Stimulated activated naive B cell treated with anti-CD40 and anti-IgM and Interleukin-4, amounts not matched to agents 10 μg/mL and 1 μg/mL and 100 μg/mL, for 72 hours (primary cell): ENCODE results near the gene GBP5.
"Not testable (repeated sequence)": the region's sequence is repeated elsewhere in the genome, so short reads cannot be mapped to it uniquely, and the experiment has no call there.

Experiments
- ATAC-seq, 2 donors: fragments of 150-1000 bp; cut with Tn5 transposase; replicated peaks; 2 replicates each; pipeline ENCODE4 v1.10.0; 2021; ENCODE audit warnings: moderate library complexity in 1 of 2
- DNase-seq: peaks from one replicate; pipeline ENCODE4 v3.0.0; 2021
- H3K27ac Mint-ChIP-seq: one replicate; pipeline ENCODE4 v1.8.0; 2022; ENCODE audit warnings: mild to moderate bottlenecking, mixed read lengths
- H3K27me3 Mint-ChIP-seq, 2 donors: one replicate each; pipeline ENCODE4 v1.8.0; 2022; ENCODE audit warnings: mixed read lengths in 2 of 2
- H3K36me3 Mint-ChIP-seq, 2 donors: one replicate each; pipeline ENCODE4 v1.8.0; 2022; ENCODE audit warnings: mixed read lengths in 2 of 2, mild to moderate bottlenecking in 1 of 2
- H3K4me1 Mint-ChIP-seq, 2 donors: one replicate each; pipeline ENCODE4 v1.8.0; 2022; ENCODE audit warnings: mixed read lengths in 2 of 2, mild to moderate bottlenecking in 1 of 2
- H3K4me3 Mint-ChIP-seq, 2 donors: one replicate each; pipeline ENCODE4 v1.8.0; 2022; ENCODE audit warnings: mild to moderate bottlenecking in 2 of 2, mixed read lengths in 2 of 2, moderate library complexity in 1 of 2
- H3K9me3 Mint-ChIP-seq, 2 donors: one replicate each; pipeline ENCODE4 v1.8.0; 2022; ENCODE audit warnings: mixed read lengths in 2 of 2, mild to moderate bottlenecking in 1 of 2

Gene GBP5

GRCh38 chr1:89272269-89273041 lies at the start of gene GBP5:
Gene GBP5 (minus strand): TSS chr1:89272860. CDS start chr1:89269555, 3,305 bp downstream.
- H3K27ac Mint-ChIP-seq, result peak within 1 kb of the TSS; percentile 94
- not testable (repeated sequence) for H3K27me3 Mint-ChIP-seq, H3K9me3 Mint-ChIP-seq
- peak; percentile 61 for DNase-seq
- peaks cover 8 to 17% of the 10 kb centered on the region in 2 donors for H3K36me3 Mint-ChIP-seq
- peak within 1 kb of the TSS; percentile 97 to 99 for H3K4me3 Mint-ChIP-seq
- H3K4me1 Mint-ChIP-seq, result peaks cover 25 to 37% of the 10 kb centered on the region in 2 donors
- peak; percentile 98 for ATAC-seq

- H3K9me3 Mint-ChIP-seq, result peaks cover 16 to 19% of the 10 kb centered on the region in 2 donors
- peaks cover 0 to 4% of the 10 kb centered on the region in 2 donors for H3K36me3 Mint-ChIP-seq
- peaks cover 7 to 16% of the 10 kb centered on the region in 2 donors for H3K27me3 Mint-ChIP-seq
- no peak overlapping the region for H3K27ac Mint-ChIP-seq
- H3K4me1 Mint-ChIP-seq, result no peaks in the 10 kb centered on the region
- DNase-seq, result no peak
- H3K4me3 Mint-ChIP-seq, result no peak overlapping the region
- ATAC-seq, result no peak
Measured at GRCh38 chr1:89322402-89322801, 49.7 kb upstream of the GBP5 start.

DNA sequence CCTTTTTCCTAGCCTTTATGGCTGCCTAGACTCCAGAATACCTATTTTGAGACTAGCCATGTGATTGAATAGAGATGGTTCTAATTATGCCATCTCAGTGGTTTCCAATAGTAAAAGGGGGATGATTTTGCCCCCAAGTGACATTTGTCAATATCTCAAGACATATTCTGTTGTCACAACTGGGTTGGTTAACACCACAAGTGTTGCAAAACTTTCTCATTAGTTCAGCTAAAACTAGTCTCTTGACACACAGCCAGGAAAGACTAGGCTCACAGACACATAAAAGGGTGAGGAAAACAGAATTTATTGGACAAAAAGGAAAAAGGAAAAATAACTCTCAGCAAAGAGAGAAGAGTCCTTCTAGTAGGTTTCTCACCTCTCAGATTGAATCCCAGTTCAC lies 39.9 kb upstream of the GBP5 start:
- ATAC-seq, result no peak

DNA sequence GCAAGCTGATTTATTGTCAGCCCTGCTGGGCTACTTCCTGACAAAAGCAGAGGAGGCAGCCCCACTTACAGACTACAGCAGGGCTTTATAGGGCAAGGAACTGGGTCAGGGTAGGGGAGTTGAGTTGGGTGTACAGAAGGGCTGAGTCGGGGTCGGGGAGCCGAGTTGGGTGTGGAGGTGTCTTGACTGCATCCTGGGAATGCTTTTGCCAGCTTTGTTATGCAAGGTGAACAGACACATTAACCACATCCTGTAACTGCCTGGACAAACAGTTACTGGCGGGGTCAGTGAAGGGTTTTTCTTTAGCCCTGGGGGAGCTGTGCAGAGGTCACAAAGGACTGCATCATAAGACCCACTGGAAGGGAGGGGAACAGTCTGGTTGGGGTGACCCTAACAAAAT lies 39.1 kb upstream of the GBP5 start:
- peaks cover 12 to 22% of the 10 kb centered on the region in 2 donors for H3K4me1 Mint-ChIP-seq
- H3K9me3 Mint-ChIP-seq, result peaks cover 9 to 11% of the 10 kb centered on the region in 2 donors
- ATAC-seq, result no peak
- H3K27ac Mint-ChIP-seq, result no peak overlapping the region
- peaks cover 3 to 12% of the 10 kb centered on the region in 2 donors for H3K36me3 Mint-ChIP-seq
- no peak overlapping the region for H3K4me3 Mint-ChIP-seq
- DNase-seq, result no peak
- peaks cover 0 to 4% of the 10 kb centered on the region in 2 donors for H3K27me3 Mint-ChIP-seq

More for the DNA sequence above, 39.9 kb upstream of the GBP5 start:
- H3K9me3 Mint-ChIP-seq, result peaks cover 12 to 17% of the 10 kb centered on the region in 2 donors
- peak overlapping the region; percentile 47 for H3K27ac Mint-ChIP-seq
- no peak for DNase-seq
- peaks cover 12 to 22% of the 10 kb centered on the region in 2 donors for H3K4me1 Mint-ChIP-seq
- peaks cover 3 to 15% of the 10 kb centered on the region in 2 donors for H3K36me3 Mint-ChIP-seq
- H3K4me3 Mint-ChIP-seq, result no peak overlapping the region
- peaks cover 0 to 4% of the 10 kb centered on the region in 2 donors for H3K27me3 Mint-ChIP-seq

- DNase-seq (no peak), ATAC-seq (no peak)
- no peak overlapping the region for H3K27ac Mint-ChIP-seq
- H3K4me1 Mint-ChIP-seq, result peaks cover 12 to 22% of the 10 kb centered on the region in 2 donors
- H3K9me3 Mint-ChIP-seq, result peaks cover 9 to 11% of the 10 kb centered on the region in 2 donors
- peaks cover 0 to 4% of the 10 kb centered on the region in 2 donors for H3K27me3 Mint-ChIP-seq
- peaks cover 3 to 12% of the 10 kb centered on the region in 2 donors for H3K36me3 Mint-ChIP-seq
- H3K4me3 Mint-ChIP-seq, result peak overlapping the region in 1 of 2 donors; percentile 1
Measured at GRCh38 chr1:89310976-89311375, 38.3 kb upstream of the GBP5 start.

DNA sequence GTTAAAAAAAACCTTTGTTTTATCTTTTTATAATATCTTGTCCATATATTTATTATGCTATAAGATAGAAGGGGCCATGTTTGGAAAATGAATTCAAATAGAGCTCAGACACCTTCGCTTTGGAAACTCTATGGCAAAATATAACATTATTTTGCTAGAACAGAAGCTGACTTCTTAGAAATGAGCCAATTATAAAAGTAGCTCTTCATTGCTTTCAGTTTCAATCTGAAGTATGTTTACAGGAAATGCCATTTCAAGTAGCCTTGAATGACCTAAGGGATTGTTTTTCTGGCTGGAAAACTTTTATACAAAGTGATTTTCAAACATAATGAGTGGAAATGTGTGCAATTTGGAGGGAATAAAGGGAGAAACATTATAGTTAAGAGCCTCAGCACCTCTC lies 37.8 kb upstream of the GBP5 start:
- DNase-seq, result no peak
- H3K27me3 Mint-ChIP-seq, result peaks cover 0 to 4% of the 10 kb centered on the region in 2 donors

GRCh38 chr1:89309828-89310227 lies 37.2 kb upstream of the GBP5 start:
- ATAC-seq (no peak), DNase-seq (no peak)
- H3K4me3 Mint-ChIP-seq, result no peak overlapping the region
- peaks cover 1 to 7% of the 10 kb centered on the region in 2 donors for H3K36me3 Mint-ChIP-seq
- peaks cover 12 to 22% of the 10 kb centered on the region in 2 donors for H3K4me1 Mint-ChIP-seq
- H3K9me3 Mint-ChIP-seq, result peaks cover 7 to 11% of the 10 kb centered on the region in 2 donors
- no peak overlapping the region for H3K27ac Mint-ChIP-seq
- peaks cover 0 to 4% of the 10 kb centered on the region in 2 donors for H3K27me3 Mint-ChIP-seq

More for the DNA sequence above, 37.8 kb upstream of the GBP5 start:
- H3K9me3 Mint-ChIP-seq, result peaks cover 9 to 11% of the 10 kb centered on the region in 2 donors
- peaks cover 12 to 22% of the 10 kb centered on the region in 2 donors for H3K4me1 Mint-ChIP-seq
- no peak overlapping the region for H3K27ac Mint-ChIP-seq
- peak overlapping the region in 1 of 2 donors; percentile 14 for H3K4me3 Mint-ChIP-seq
- peak; percentile 44 to 47 for ATAC-seq
- peaks cover 3 to 12% of the 10 kb centered on the region in 2 donors for H3K36me3 Mint-ChIP-seq

DNA sequence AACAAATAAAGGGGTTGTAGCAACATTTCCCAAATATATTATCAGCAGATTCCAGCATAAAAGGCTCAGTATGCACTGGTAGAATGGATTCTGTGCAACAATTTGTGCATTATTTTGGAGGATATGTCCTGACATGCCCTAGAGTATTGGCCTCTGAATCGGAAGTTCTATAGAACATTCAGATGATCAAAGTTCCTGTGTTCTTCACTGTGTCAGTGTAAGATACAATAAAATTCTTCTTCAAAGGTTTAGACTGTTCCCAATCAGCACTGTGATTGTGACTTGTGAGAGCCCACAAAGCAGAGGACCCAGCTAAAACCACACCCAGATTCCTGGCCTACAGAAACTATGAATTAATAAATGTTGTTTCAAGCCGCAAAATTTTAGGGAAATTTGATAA lies 33.6 kb upstream of the GBP5 start:
- Mint-ChIP-seq H3K27me3 (peaks cover 0 to 4% of the 10 kb centered on the region in 2 donors), H3K36me3 (peaks cover 3% of the 10 kb centered on the region in 2 donors), H3K27ac (no peak overlapping the region), H3K9me3 (peaks cover 0 to 5% of the 10 kb centered on the region in 2 donors), H3K4me3 (no peak overlapping the region), H3K4me1 (peaks cover 7 to 15% of the 10 kb centered on the region in 2 donors)
- no peak for DNase-seq
- no peak for ATAC-seq

DNA sequence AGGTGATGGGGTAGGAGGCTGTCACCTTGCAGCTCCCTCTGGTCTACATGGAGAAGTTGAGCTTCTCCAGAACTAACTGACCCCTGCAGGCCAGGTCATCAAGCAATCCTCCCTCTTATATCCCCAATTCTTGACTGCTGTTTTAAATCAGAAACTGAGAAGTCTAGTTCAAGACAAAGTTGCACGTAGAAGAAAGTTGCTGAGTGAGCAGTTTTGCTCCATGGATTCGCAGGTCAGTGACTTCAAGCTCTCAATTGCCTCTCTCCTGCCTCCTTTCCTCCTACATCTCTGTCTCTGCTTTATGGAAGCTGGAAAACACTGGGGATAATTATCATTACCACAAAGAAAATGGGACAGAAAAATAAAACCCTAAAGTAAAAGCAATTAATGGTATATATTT lies 32.8 kb upstream of the GBP5 start:
- Mint-ChIP-seq H3K4me1 (peaks cover 4 to 7% of the 10 kb centered on the region in 2 donors), H3K27ac (peak overlapping the region; percentile 34), H3K27me3 (peaks cover 0 to 4% of the 10 kb centered on the region in 2 donors), H3K4me3 (no peak overlapping the region), H3K9me3 (peaks cover 0 to 5% of the 10 kb centered on the region in 2 donors), H3K36me3 (peaks cover 3% of the 10 kb centered on the region in 2 donors)
- ATAC-seq (no peak), DNase-seq (no peak)

DNA sequence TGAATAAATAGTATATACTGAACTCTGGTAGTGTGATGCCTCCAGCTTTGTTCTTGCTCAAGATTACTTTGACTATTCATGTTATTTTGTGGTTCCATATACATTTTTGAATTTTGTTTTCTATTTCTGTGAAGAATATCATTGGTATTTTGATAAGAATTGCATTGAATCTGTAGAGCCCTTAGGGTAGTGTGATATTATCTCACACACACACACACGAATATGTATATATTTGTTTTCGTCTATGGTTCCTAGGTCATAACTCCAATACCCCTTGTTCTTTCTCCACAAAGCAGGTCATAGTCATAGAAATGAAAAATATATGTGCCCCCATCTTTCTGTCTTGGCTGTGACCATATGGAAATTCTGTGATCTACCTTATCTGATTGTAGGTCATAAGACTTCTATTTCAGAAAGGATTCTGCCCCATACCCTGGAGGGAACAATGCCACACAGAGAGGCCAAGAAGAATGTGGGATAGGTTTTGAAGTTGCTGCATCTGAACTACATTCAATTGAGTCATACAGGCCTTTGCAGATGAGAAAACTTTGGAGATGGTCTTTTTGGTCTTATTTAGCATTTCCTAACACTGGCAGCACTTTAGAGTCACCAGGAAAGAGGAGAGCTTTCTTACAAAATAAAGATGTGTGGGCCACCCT lies 32.0 kb upstream of the GBP5 start:
- H3K27me3 Mint-ChIP-seq, result peaks cover 0 to 4% of the 10 kb centered on the region in 2 donors
- H3K4me1 Mint-ChIP-seq, result peaks cover 7% of the 10 kb centered on the region in 2 donors
- no peak overlapping the region for H3K4me3 Mint-ChIP-seq
- ATAC-seq (no peak), DNase-seq (no peak)
- H3K36me3 Mint-ChIP-seq, result peaks cover 3% of the 10 kb centered on the region in 2 donors
- peaks cover 0 to 5% of the 10 kb centered on the region in 2 donors for H3K9me3 Mint-ChIP-seq
- no peak overlapping the region for H3K27ac Mint-ChIP-seq

GRCh38 chr1:89302697-89303332 lies 30.2 kb upstream of the GBP5 start:
- peaks cover 0 to 2% of the 10 kb centered on the region in 2 donors for H3K36me3 Mint-ChIP-seq
- no peak for DNase-seq
- H3K27ac Mint-ChIP-seq, result no peak overlapping the region
- peaks cover 6 to 8% of the 10 kb centered on the region in 2 donors for H3K4me1 Mint-ChIP-seq
- no peak overlapping the region for H3K4me3 Mint-ChIP-seq
- H3K9me3 Mint-ChIP-seq, result peaks cover 0 to 3% of the 10 kb centered on the region in 2 donors
- H3K27me3 Mint-ChIP-seq, result no peaks in the 10 kb centered on the region
- ATAC-seq, result no peak

DNA sequence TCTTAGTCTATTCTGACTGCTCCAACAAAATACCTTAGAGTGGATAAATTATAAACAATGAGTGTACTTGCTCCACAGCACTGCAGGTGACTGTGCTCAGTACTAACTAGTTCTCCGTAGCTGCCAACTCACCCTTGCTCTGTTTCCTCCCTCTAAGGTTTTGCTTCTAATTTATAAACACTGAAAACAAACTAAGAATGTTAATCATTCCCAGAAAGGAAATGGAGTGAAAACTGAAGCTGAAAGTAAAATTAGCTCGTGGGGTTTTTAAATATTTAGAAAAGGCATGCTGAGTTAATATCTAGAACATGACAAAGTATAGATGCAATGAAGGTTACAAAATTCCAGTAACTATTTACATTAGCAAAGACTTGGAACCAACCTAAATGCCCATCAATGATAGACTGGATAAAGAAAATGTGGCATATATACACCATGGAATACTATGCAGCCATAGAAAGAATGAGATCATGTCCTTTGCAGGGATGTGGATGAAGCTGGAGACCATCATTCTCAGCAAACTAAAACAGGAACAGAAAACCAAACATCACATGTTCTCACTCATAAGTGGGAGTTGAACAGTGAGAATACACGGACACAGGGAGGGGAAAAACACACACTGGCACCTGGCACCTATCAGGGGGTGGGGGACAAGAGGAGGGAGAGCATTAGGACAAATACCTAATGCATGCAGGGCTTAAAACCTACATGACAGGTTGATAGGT lies 27.2 kb upstream of the GBP5 start:
- H3K4me1 Mint-ChIP-seq, H3K36me3 Mint-ChIP-seq, H3K9me3 Mint-ChIP-seq, H3K27me3 Mint-ChIP-seq, H3K27ac Mint-ChIP-seq, H3K4me3 Mint-ChIP-seq: not testable (repeated sequence)
- DNase-seq (peak; percentile 5), ATAC-seq (peak; percentile 87 to 95)

DNA sequence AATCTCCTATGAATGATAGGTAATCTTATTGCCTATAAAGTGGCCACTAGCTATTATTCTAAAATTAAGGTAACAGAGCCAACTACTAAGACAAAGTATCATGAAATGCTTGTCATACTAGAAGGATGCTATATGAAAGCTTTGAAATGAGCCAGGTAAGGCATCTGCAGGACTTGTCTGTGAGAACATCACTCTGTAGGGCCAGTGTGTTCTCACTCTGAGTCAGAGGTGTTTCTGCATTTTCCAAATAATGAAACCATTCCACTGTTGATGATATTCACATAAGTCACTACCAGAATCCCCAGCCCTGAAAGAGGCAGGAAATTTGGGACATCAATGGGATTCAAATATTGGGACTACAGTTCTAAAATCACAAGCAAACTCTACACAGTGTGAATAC lies 25.8 kb upstream of the GBP5 start:
- Mint-ChIP-seq H3K4me1 (peaks cover 6 to 8% of the 10 kb centered on the region in 2 donors), H3K9me3 (peaks cover 0 to 8% of the 10 kb centered on the region in 2 donors), H3K4me3 (no peak overlapping the region), H3K27me3 (no peaks in the 10 kb centered on the region), H3K27ac (no peak overlapping the region), H3K36me3 (peaks cover 0 to 2% of the 10 kb centered on the region in 2 donors)
- DNase-seq (no peak), ATAC-seq (no peak)

DNA sequence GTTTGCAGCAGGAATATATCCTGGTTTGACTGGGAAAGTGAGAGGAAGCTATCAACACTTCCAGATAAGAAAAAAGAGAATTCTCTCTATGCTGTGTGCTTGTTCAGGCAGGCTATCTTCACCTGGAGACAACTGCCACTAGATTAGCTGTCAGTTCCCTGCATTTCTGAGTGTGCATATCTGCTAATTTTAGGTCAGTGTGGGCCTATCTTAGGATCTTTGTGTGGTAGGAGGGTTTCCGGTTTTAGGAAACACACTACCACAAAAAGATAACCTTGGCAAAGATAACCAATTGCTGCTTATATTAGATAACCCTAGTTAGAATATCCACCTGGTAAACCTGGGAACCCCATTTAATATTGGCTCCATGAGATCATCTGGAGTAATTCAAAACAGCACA lies 22.5 kb upstream of the GBP5 start:
- H3K27ac Mint-ChIP-seq, result no peak overlapping the region
- ATAC-seq (no peak), DNase-seq (no peak)
- no peaks in the 10 kb centered on the region for H3K27me3 Mint-ChIP-seq
- H3K4me1 Mint-ChIP-seq, result peaks cover 6% of the 10 kb centered on the region in 2 donors
- peaks cover 1 to 3% of the 10 kb centered on the region in 2 donors for H3K36me3 Mint-ChIP-seq
- H3K9me3 Mint-ChIP-seq, result peaks cover 3 to 8% of the 10 kb centered on the region in 2 donors
- no peak overlapping the region for H3K4me3 Mint-ChIP-seq
